Lower lobe of right lung (tissue), 2 donors: ENCODE data around the gene HINFP. TPM values are rescaled to one million over a fixed set of nuclear protein-coding genes. Genes with fewer than 3 reads are reported as not detected.
"Not testable (repeated sequence)": the region's sequence is repeated elsewhere in the genome, so short reads cannot be mapped to it uniquely, and the experiment has no call there.

Experiments
- ATAC-seq, 2 donors: fragments of 200-7000 bp; cut with Tn5 transposase; one replicate each; pipeline ENCODE4 v1.9.1; 2020 to 2022; ENCODE audit warnings: mild to moderate bottlenecking in 2 of 2, moderate library complexity in 2 of 2
- DNase-seq: peaks from one replicate; pipeline ENCODE4 v3.0.0-alpha.2; 2020
- H3K27ac ChIP-seq: fragments of 200-600 bp; one replicate; pipeline ENCODE4 v1.8.0; 2022
- H3K27me3 ChIP-seq: fragments of 200-600 bp; one replicate; pipeline ENCODE4 v1.8.0; 2022; ENCODE audit warnings: low read depth
- H3K36me3 ChIP-seq: fragments of 200-600 bp; one replicate; pipeline ENCODE4 v1.8.0; 2022; ENCODE audit warnings: mild to moderate bottlenecking
- H3K4me1 ChIP-seq: fragments of 200-600 bp; one replicate; pipeline ENCODE4 v1.8.0; 2022
- H3K4me3 ChIP-seq: fragments of 200-600 bp; one replicate; pipeline ENCODE4 v1.8.0; 2022; ENCODE audit warnings: mild to moderate bottlenecking
- H3K9me3 ChIP-seq: fragments of 200-600 bp; one replicate; pipeline ENCODE4 v1.8.0; 2022
- CTCF ChIP-seq: fragments of 200-600 bp; IDR thresholded peaks from one replicate; pipeline ENCODE4 v1.8.0; 2022; ENCODE audit warnings: antibody characterized with exemption, mild to moderate bottlenecking
- intact Hi-C: fragments of 100-400 bp; cut with DNase I; formaldehyde crosslinking; loops from one replicate; pipeline ENCODE4 v1.11.0; 2022
- total RNA-seq: library from RNA; stranded (reverse); fragmentation: NEBNext Ultra II Directional; extraction: Animal tissue kit (Norgen Biotek cat#: 25700); gene quantifications from one replicate; pipeline ENCODE4 v1.2.1, GENCODE V29; 2021
- donor health status: DM: no; HTN: yes; CAD: no; lungs with severe emphysema.

Gene HINFP
- total RNA-seq, 1 donor from 2014 or later: 31.0 TPM

GRCh38 chr11:119160151-119160550 is 38.8 kb downstream of the HINFP start:
- DNase-seq: peak; percentile 38
- no peak for TF ChIP-seq CTCF
- Histone ChIP-seq H3K4me3 (no peak overlapping the region), H3K27ac (no peak overlapping the region), H3K9me3 (no peaks in the 10 kb centered on the region), H3K36me3 (no peaks in the 10 kb centered on the region), H3K27me3 (no peaks in the 10 kb centered on the region), H3K4me1 (no peaks in the 10 kb centered on the region)
- no peak for ATAC-seq
- intact Hi-C loops: no loop called here

- no peaks in the 10 kb centered on the region for H3K4me1 ChIP-seq
- no peaks in the 10 kb centered on the region for H3K27me3 ChIP-seq
- H3K9me3 ChIP-seq: no peaks in the 10 kb centered on the region
- intact Hi-C loops: no loop called here
- H3K4me3 ChIP-seq: no peak overlapping the region
- ATAC-seq (no peak), DNase-seq (peak; percentile 25)
- no peak for TF ChIP-seq CTCF
- no peaks in the 10 kb centered on the region for H3K36me3 ChIP-seq
- no peak overlapping the region for H3K27ac ChIP-seq
These were observed 40.5 kb downstream of the HINFP start for GRCh38 chr11:119161871-119162270.

GRCh38 chr11:119166368-119167076 is 45.1 kb downstream of the HINFP start:
- TF ChIP-seq CTCF: no peak
- no peak overlapping the region for H3K27ac ChIP-seq
- H3K9me3 ChIP-seq: no peaks in the 10 kb centered on the region
- no peaks in the 10 kb centered on the region for H3K36me3 ChIP-seq
- ATAC-seq (no peak), DNase-seq (peak; percentile 6)
- intact Hi-C loops: no loop called here
- peaks cover 10% of the 10 kb centered on the region for H3K4me1 ChIP-seq
- no peak overlapping the region for H3K4me3 ChIP-seq
- H3K27me3 ChIP-seq: no peaks in the 10 kb centered on the region

GRCh38 chr11:119167077-119167458 is 45.7 kb downstream of the HINFP start:
- DNase-seq: peak; percentile 4
- H3K9me3 ChIP-seq, H3K4me3 ChIP-seq, H3K27me3 ChIP-seq, intact Hi-C loops, H3K36me3 ChIP-seq, ATAC-seq, H3K27ac ChIP-seq: not testable (repeated sequence)
- peaks cover 10% of the 10 kb centered on the region for H3K4me1 ChIP-seq

GRCh38 chr11:119167933-119168332 is 46.6 kb downstream of the HINFP start:
- no peak for TF ChIP-seq CTCF
- intact Hi-C loops: no loop called here
- H3K36me3 ChIP-seq: peaks cover 1% of the 10 kb centered on the region
- ATAC-seq (peak in 1 of 2 donors; percentile 15), DNase-seq (no peak)
- H3K4me1 ChIP-seq: peaks cover 10% of the 10 kb centered on the region
- no peaks in the 10 kb centered on the region for H3K9me3 ChIP-seq
- no peak overlapping the region for H3K27ac ChIP-seq
- no peaks in the 10 kb centered on the region for H3K27me3 ChIP-seq
- H3K4me3 ChIP-seq: peak overlapping the region; percentile 90

GRCh38 chr11:119168471-119169281 is 47.3 kb downstream of the HINFP start, which contains the start of gene NLRX1:
Gene NLRX1, plus strand, starts transcription at chr11:119168725. Its CDS starts 2,679 bp downstream, at chr11:119171404.
- ATAC-seq (peak; percentile 97 to 98), DNase-seq (peak; percentile 92)
- Histone ChIP-seq H3K4me1 (peaks cover 10% of the 10 kb centered on the region), H3K27ac (peak within 1 kb of the TSS; percentile 98), H3K9me3 (no peaks in the 10 kb centered on the region), H3K36me3 (peaks cover 9% of the 10 kb centered on the region), H3K4me3 (peak within 1 kb of the TSS; percentile 90), H3K27me3 (no peaks in the 10 kb centered on the region)
- intact Hi-C loops: no loop called here
- TF ChIP-seq CTCF: peak; percentile 84
